Chondrocyte (in vitro differentiated cells): Measurements from ENCODE around the gene SMG6. TPM values are rescaled to one million over a fixed set of nuclear protein-coding genes. Genes with fewer than 3 reads are reported as not detected.

Experiments used
- DNase-seq: peaks from one replicate; pipeline ENCODE4 v3.0.0; 2021; ENCODE audit warnings: mixed read lengths, low spot score
- H3K27ac Mint-ChIP-seq: one replicate; pipeline ENCODE4 v1.8.0; 2021; ENCODE audit warnings: mild to moderate bottlenecking, moderate library complexity, mixed read lengths; ENCODE audit not compliant: unreplicated experiment
- H3K27me3 Mint-ChIP-seq: 2 replicates; pipeline ENCODE4 v1.8.0; 2021; ENCODE audit warnings: low read depth, mixed read lengths
- H3K36me3 Mint-ChIP-seq: 2 replicates; pipeline ENCODE4 v1.8.0; 2021; ENCODE audit warnings: low read depth, mixed read lengths
- H3K4me1 Mint-ChIP-seq: 2 replicates; pipeline ENCODE4 v1.8.0; 2021; ENCODE audit warnings: low read depth, mild to moderate bottlenecking, mixed read lengths
- H3K4me3 Mint-ChIP-seq: one replicate; pipeline ENCODE4 v1.8.0; 2021; ENCODE audit warnings: mild to moderate bottlenecking, moderate library complexity, mixed read lengths; ENCODE audit not compliant: unreplicated experiment
- H3K9me3 Mint-ChIP-seq: 2 replicates; pipeline ENCODE4 v1.8.0; 2021; ENCODE audit warnings: low read depth, mixed read lengths
- CTCF ChIP-seq: fragments of 200-600 bp; sonication (generic); IDR thresholded peaks from 2 replicates; pipeline ENCODE4 v1.5.0; 2021; ENCODE audit warnings: antibody characterized with exemption, mild to moderate bottlenecking, moderate library complexity
- total RNA-seq: library from RNA; stranded (reverse); gene quantifications from 3 replicates; pipeline ENCODE4 v1.2.1, GENCODE V29; 2021

The SMG6 gene
- total RNA-seq, 1 donor from 2014 or later, result 33.6 TPM

GRCh38 chr17:2110436-2110835 lies 193.1 kb downstream of the SMG6 start:
- no peaks in the 10 kb centered on the region for H3K9me3 Mint-ChIP-seq
- peaks cover 2% of the 10 kb centered on the region for H3K36me3 Mint-ChIP-seq
- no peaks in the 10 kb centered on the region for H3K27me3 Mint-ChIP-seq
- no peak overlapping the region for H3K27ac Mint-ChIP-seq
- DNase-seq, result no peak
- peaks cover 33% of the 10 kb centered on the region for H3K4me1 Mint-ChIP-seq
- TF ChIP-seq CTCF, result no peak
- no peak overlapping the region for H3K4me3 Mint-ChIP-seq

GRCh38 chr17:2108170-2108569 lies 195.4 kb downstream of the SMG6 start:
- Mint-ChIP-seq H3K27ac (no peak overlapping the region), H3K27me3 (no peaks in the 10 kb centered on the region), H3K4me3 (no peak overlapping the region), H3K36me3 (peaks cover 4% of the 10 kb centered on the region), H3K4me1 (peaks cover 34% of the 10 kb centered on the region), H3K9me3 (no peaks in the 10 kb centered on the region)
- no peak for DNase-seq
- TF ChIP-seq CTCF, result no peak

GRCh38 chr17:2107506-2107905 lies 196.1 kb downstream of the SMG6 start:
- TF ChIP-seq CTCF, result no peak
- peaks cover 8% of the 10 kb centered on the region for H3K36me3 Mint-ChIP-seq
- H3K9me3 Mint-ChIP-seq, result no peaks in the 10 kb centered on the region
- no peak overlapping the region for H3K27ac Mint-ChIP-seq
- peaks cover 37% of the 10 kb centered on the region for H3K4me1 Mint-ChIP-seq
- no peaks in the 10 kb centered on the region for H3K27me3 Mint-ChIP-seq
- H3K4me3 Mint-ChIP-seq, result peak overlapping the region; percentile 7
- no peak for DNase-seq

GRCh38 chr17:2107050-2107449 lies 196.5 kb downstream of the SMG6 start:
- peaks cover 8% of the 10 kb centered on the region for H3K36me3 Mint-ChIP-seq
- H3K27ac Mint-ChIP-seq, result peak overlapping the region; percentile 24
- no peaks in the 10 kb centered on the region for H3K27me3 Mint-ChIP-seq
- H3K4me3 Mint-ChIP-seq, result no peak overlapping the region
- no peak for TF ChIP-seq CTCF
- DNase-seq, result no peak
- H3K9me3 Mint-ChIP-seq, result no peaks in the 10 kb centered on the region
- H3K4me1 Mint-ChIP-seq, result peaks cover 37% of the 10 kb centered on the region

GRCh38 chr17:2106308-2106955 lies 197.2 kb downstream of the SMG6 start:
- H3K27me3 Mint-ChIP-seq, result no peaks in the 10 kb centered on the region

More at GRCh38 chr17:2106308-2106955, 197.2 kb downstream of the SMG6 start:
- DNase-seq, result no peak
- no peaks in the 10 kb centered on the region for H3K9me3 Mint-ChIP-seq
- TF ChIP-seq CTCF, result no peak
- H3K4me3 Mint-ChIP-seq, result peak overlapping the region; percentile 6
- peaks cover 32% of the 10 kb centered on the region for H3K4me1 Mint-ChIP-seq
- peak overlapping the region; percentile 78 for H3K27ac Mint-ChIP-seq
- H3K36me3 Mint-ChIP-seq, result peaks cover 8% of the 10 kb centered on the region
